ENCODE measurements around the gene CDON.
"Not testable (repeated sequence)": the region's sequence is repeated elsewhere in the genome, so short reads cannot be mapped to it uniquely, and the experiment has no call there.

The CDON gene

DNA sequence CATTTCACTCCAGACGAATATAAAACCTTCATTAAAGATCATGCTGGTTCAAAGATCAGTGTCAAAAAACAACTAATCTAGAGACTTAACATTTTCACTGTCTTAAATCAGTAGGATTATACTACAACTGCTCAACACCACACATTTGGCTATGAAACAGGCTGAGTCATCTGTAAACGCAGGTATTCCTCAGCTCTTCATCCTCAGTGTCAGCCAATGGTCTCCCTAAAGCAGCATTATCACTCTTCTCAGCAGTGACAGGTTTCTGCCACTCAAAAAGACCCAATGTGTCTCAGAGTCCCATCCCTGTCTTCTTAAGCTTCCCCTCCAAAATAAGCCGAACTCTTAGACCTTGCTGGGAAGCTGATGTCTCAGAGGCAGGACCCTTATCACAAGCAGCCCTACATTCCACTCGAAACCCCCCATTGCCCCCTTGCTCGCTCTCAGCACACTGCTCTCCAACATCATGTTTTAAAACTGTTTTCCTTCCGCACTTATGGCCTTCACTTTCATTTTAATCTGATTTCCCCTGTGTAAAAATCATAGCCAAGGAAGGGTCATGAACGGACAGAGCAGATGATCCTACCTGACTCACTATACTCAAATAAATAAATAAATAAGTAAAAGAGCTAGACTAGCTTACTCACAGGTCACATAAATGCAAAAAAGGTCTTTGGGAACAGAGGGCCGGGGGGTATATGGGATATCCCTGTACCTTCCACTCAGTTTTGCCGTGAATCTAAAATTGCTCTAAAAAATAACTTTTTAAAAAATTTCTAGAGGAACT is 23.0 kb downstream of the CDON start:
- no peak for DNase-seq

GRCh38 chr11:126035718-126036117 is 26.9 kb downstream of the CDON start:
- no peak for DNase-seq

DNA sequence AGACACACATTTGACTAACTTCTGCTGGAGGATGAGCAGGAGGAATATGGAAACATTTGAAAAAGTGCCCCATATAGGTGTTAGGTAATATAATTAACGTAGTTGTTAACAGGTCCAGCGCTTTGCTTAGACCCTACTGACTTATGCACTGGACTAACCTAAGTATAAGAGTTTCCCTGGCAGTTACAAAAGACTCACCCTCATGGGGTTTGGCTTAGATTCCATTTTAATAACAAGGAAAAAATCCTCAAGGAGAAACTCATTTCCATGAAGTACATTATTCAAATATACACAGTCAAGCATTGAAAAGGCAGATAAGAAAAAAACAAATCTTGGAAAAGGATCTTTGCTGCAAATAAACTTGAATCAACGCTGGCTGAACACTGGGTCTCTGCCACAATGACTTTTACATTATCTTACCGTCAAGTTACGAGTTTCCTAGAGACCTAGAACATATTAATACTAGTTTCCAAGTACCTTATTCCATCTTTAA is 27.7 kb downstream of the CDON start:
- no peak for DNase-seq

- no peak for DNase-seq
Observed at GRCh38 chr11:126034039-126034932, 28.4 kb downstream of the CDON start.

DNA sequence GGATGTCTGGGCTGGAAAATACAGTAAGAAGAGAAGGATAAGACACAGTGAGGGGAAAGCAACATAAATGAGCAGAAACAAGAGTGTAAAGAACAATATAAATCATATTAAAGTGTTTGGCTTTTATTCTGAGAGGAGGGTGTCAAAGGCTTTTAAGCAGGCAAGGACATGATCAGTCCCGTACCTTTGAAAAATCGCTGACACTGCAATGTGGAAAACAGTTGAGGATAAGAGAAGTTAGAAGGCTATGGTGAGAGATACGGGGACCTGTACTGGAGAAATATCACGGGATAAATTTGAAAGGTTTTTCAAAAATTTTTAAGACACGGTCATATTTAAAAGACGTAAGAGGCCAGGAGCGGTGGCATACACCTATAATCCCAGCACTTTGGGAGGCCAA is 30.3 kb downstream of the CDON start:
- no peak for DNase-seq

- DNase-seq, result no peak
Observed at GRCh38 chr11:126029805-126030204, 32.9 kb downstream of the CDON start.

GRCh38 chr11:126029237-126029636 is 33.4 kb downstream of the CDON start:
- DNase-seq, result no peak

- DNase-seq, result not testable (repeated sequence)
Observed at GRCh38 chr11:126028534-126028933, 34.1 kb downstream of the CDON start.

DNA sequence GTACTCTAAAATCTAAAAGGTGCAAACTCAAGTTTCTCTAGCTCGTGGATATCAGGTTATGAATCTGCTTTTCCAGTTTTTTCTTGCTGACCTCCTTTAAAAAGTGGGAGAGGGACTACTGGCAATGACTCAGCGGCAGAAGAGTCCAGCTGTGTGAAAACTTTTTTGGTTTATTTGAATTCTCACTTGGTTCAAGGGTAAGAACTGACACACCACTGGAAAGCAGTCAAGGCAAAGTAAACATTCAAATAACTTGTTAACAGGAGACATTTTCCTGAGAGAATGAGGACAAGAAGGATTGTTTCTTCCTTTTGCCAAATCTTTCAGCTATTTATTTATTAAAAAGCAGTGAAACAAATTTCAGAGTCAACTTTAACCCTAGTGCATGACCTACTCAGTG is 36.1 kb downstream of the CDON start:
- DNase-seq, result no peak

GRCh38 chr11:126025822-126026221 is 36.8 kb downstream of the CDON start:
- DNase-seq, result no peak

- no peak for DNase-seq
Observed at GRCh38 chr11:126024123-126024522, 38.5 kb downstream of the CDON start.

GRCh38 chr11:126012852-126013251 is 49.8 kb downstream of the CDON start:
- no peak for DNase-seq

- DNase-seq, result no peak
Observed at GRCh38 chr11:126011754-126012153, 50.9 kb downstream of the CDON start.

DNA sequence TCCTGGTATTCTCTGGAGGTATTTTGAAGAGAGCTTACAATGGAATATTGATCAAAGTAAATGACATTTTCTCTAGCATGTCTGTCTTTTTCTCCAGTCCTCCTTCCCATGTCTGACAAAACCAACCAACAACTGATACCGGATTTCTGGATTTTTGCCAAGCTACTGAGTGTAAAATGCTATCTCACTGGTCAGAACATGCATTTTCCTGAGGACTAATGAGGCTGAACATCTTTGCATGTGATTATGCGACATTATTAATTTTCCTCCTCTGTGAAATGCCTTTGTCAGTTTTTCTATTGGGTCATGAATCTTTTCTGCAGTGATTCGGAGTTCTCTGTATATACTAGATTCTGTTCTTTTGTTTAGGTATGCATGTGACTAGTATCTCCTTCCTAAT is 51.4 kb downstream of the CDON start:
- DNase-seq, result no peak

GRCh38 chr11:126008956-126009355 is 53.7 kb downstream of the CDON start:
- DNase-seq, result no peak

- no peak for DNase-seq
Observed at GRCh38 chr11:126007238-126007637, 55.4 kb downstream of the CDON start.

DNA sequence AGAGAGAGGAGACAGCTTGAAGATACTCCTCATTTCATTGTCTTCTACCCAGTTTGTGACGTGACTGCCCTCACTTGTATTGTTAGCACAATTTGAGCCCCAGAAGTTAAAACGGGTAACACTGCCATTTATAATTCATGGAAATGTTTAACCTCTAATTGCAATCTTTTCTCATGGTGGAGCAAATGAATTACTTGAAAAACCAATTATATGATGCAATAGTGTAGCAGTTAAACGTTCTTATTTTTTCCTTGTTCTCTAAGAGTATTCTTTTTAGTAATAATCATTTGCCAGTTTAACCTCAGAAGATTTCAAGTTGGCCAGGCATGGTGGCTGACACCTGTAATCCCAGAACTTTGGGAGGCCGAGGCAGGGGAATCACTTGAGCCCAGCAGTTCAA is 56.6 kb downstream of the CDON start:
- no peak for DNase-seq

- DNase-seq, result no peak
Observed at GRCh38 chr11:126002181-126002580, 60.5 kb downstream of the CDON start.

- DNase-seq, result no peak
Observed at GRCh38 chr11:125999234-125999880, 63.3 kb downstream of the CDON start.

- no peak for DNase-seq
Observed at GRCh38 chr11:125998267-125998666, 64.4 kb downstream of the CDON start.

DNA sequence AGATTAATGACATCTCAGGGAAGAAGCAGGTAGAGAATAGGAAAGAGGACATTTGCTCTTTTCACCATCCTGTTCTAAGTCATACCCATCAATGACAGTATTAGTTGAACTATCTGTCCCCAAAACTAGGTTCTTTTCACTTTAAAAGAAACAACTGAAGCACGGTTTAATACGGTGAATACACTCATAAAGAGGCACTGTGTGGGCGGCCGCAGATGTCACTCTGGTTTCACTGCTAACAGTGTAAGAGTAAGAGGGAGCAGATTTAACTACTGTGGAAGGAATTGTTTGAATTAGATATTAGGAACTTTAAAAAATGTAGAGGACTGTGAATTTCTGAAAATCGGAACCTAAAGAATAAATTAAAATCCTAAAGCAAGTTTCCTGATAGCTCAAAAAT is 67.4 kb downstream of the CDON start:
- no peak for DNase-seq

DNA sequence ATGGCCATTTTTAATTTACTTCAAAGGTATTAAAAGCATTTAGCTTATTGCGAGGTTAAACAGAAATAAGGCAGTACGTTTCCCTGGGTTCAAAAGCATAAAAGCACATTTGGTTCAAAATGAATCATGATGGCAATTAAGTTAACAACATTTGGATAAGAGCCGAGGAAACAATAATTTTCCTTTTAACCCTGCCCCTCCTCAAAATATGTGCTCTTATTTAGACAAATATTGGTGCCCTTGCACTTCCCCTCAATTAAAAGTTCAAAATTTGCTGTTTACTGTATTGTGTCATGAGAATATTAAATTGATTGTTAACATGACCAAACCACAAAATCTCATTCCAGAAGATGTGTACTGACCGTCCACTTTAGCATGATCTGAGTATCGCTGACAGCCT is 68.2 kb downstream of the CDON start:
- no peak for DNase-seq

DNA sequence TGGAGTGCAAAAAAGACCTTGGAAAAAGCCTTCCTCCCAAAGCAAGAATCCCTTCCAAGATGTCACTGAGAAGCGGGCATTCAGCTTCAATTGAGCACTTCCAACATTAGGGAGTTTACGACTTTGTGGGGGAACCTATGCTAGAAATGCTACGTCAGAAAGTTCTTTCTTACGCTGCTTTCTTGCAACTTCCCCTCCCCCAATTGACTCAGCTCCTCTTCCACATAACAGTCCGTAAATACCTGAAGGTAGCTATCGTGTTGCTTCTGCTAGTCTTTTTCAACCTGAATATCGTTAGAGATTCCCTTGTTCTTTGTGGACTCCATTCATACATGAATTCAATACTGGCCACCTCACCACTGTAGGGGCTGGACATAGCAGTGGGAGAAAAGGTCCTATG is 69.8 kb downstream of the CDON start:
- DNase-seq, result no peak

- no peak for DNase-seq
Observed at GRCh38 chr11:125990244-125990643, 72.4 kb downstream of the CDON start.

Measured in SIG-M5 (cell line).